Transverse colon (tissue), 3 donors: ENCODE data around the gene PAX5.

Source experiments
- CTCF ChIP-seq, 5 experiments: fragments of 200-600 bp in 3 of 5; fragments of 450-650 bp in 2 of 5; sonication (generic) in 3 of 5; IDR thresholded peaks; 1 replicate in 2 of 5; 2 replicates in 3 of 5; pipeline ENCODE4 v1.5.1; 2016 to 2017; ENCODE audit warnings: antibody characterized with exemption in 5 of 5, inconsistent platforms in 3 of 5, mild to moderate bottlenecking in 2 of 5, moderate library complexity in 1 of 5
- EP300 ChIP-seq: sonication (generic); formaldehyde crosslinking; IDR thresholded peaks from one replicate; pipeline ENCODE4 v1.6.1; 2017; ENCODE audit warnings: antibody characterized with exemption, low read depth
- POLR2A ChIP-seq: fragments of 450-650 bp; IDR thresholded peaks from one replicate; pipeline ENCODE4 v1.6.1; 2016; ENCODE audit warnings: antibody characterized with exemption, mild to moderate bottlenecking, moderate library complexity

GRCh38 chr9:36924071-36924470 lies 110.0 kb downstream of the PAX5 start:
- TF ChIP-seq CTCF (IDR thresholded peaks at IDR 0.05) (no peak), POLR2A (no peak), EP300 (no peak)
